Fibroblast of villous mesenchyme (primary cell): ENCODE results near the gene PRPH. TPM values are rescaled to one million over a fixed set of nuclear protein-coding genes. Genes with fewer than 3 reads are reported as not detected.
"Not testable (repeated sequence)": the region's sequence is repeated elsewhere in the genome, so short reads cannot be mapped to it uniquely, and the experiment has no call there.

Experiments used
- DNase-seq: peaks from one replicate; pipeline ENCODE4 v3.0.0-alpha.2; 2010; ENCODE audit warnings: low read depth
- H3K4me3 ChIP-seq: 2 replicates; pipeline ENCODE4 v1.5.1; 2011; ENCODE audit warnings: low read depth, mild to moderate bottlenecking, low read length
- total RNA-seq: library from RNA; depleted of rRNA; stranded (reverse); fragments of >200 nt; gene quantifications from 2 replicates; pipeline ENCODE4 v1.2.3, GENCODE V29; 2012
- TF ChIP-seq, protein P1 (sequence below): IDR thresholded peaks from 2 replicates; pipeline ENCODE4 v1.5.1; 2012; ENCODE audit warnings: low read depth, mild to moderate bottlenecking, low read length; ENCODE audit not compliant: insufficient read depth

Gene PRPH
- total RNA-seq, 1 donor = not detected

GRCh38 chr12:49272790-49273725 is 21.9 kb upstream of the PRPH start:
- no peak overlapping the region for H3K4me3 ChIP-seq
- TF ChIP-seq, protein P1, sequence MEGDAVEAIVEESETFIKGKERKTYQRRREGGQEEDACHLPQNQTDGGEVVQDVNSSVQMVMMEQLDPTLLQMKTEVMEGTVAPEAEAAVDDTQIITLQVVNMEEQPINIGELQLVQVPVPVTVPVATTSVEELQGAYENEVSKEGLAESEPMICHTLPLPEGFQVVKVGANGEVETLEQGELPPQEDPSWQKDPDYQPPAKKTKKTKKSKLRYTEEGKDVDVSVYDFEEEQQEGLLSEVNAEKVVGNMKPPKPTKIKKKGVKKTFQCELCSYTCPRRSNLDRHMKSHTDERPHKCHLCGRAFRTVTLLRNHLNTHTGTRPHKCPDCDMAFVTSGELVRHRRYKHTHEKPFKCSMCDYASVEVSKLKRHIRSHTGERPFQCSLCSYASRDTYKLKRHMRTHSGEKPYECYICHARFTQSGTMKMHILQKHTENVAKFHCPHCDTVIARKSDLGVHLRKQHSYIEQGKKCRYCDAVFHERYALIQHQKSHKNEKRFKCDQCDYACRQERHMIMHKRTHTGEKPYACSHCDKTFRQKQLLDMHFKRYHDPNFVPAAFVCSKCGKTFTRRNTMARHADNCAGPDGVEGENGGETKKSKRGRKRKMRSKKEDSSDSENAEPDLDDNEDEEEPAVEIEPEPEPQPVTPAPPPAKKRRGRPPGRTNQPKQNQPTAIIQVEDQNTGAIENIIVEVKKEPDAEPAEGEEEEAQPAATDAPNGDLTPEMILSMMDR = no peak
- DNase-seq = no peak

GRCh38 chr12:49273726-49274395 is 21.1 kb upstream of the PRPH start:
- H3K4me3 ChIP-seq = no peak overlapping the region
- TF ChIP-seq, protein P1 = no peak
- DNase-seq = no peak

- no peak for DNase-seq
- TF ChIP-seq, protein P1 = no peak
- no peak overlapping the region for H3K4me3 ChIP-seq
Observed at GRCh38 chr12:49274396-49275069, 20.4 kb upstream of the PRPH start.

GRCh38 chr12:49276304-49277290 is 18.4 kb upstream of the PRPH start:
- no peak for DNase-seq
- TF ChIP-seq, protein P1 = no peak
- no peak overlapping the region for H3K4me3 ChIP-seq

DNA sequence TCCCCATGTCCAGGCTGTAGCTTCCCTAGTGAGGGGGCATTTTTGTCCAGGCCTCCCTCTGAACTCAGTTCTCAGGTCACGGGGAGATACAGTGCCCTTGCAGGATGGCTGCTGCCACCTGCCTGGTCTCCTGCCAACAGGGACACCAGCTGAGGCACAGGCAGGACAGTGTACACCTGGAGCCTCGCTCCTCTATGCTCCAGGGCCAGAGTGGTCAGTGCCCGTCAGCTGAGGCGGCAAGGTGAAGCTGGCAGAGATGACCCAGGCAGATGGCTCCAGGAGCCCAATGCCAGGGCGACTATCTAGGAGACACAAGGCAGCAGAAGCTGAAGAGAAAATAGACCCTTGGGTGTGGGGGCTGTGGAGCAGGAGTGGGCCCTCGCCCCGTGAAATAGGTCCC is 17.5 kb upstream of the PRPH start:
- TF ChIP-seq, protein P1 = no peak
- H3K4me3 ChIP-seq = no peak overlapping the region
- no peak for DNase-seq

DNA sequence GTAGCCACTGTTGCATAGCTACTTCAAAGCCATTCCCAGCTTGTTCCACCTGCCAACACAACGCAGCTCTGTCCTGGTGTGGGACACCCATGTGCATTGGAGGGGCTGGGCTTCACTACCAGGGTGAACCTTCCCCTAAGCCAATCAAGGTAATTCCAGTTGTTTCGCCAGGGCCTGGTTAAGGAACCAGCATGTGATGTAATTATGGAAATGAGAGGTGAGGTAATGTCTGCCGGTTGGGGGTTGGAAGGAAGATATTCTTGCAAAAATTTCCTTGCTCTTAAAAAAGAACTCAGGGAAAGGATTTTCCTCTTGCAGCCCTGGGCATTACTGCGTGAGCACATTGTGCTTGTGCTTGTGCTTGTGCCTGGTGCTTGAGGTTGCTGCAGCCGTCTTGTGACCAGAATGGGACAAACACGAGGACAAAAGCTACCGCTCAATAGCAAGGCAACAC is 15.2 kb upstream of the PRPH start:
- TF ChIP-seq, protein P1 = no peak
- DNase-seq = no peak
- H3K4me3 ChIP-seq = no peak overlapping the region

DNA sequence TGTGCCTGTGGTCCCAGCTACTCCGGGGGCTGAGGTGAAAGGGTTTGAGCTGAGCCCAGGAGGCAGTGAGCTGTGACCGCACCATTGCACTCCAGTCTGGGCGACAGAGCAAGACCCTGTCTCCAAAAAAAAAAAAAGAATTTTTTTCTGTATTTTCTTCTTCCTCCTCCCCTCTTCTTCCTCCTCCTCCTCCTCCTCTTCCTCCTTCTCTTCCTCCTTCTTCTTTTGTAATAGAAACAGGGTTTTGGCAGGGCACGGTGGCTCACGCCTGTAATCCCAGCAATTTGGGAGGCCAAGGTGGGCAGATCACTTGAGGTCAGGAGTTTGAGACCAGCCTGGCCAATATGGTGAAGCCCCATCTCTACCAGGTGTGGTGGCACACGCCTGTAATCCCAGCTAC is 14.4 kb upstream of the PRPH start:
- H3K4me3 ChIP-seq, DNase-seq: not testable (repeated sequence)
